Right lobe of liver (tissue), 4 donors: ENCODE data around the gene CFAP70.

Experiments
- POLR2A ChIP-seq: fragments of 450-650 bp; IDR thresholded peaks from one replicate; pipeline ENCODE4 v1.6.1; 2017; ENCODE audit warnings: antibody characterized with exemption, mild to moderate bottlenecking
- TF ChIP-seq, protein P1 (sequence below), 4 donors: fragments of 200-600 bp in 3 of 4; fragments of 450-650 bp in 1 of 4; IDR thresholded peaks; one replicate each; pipeline versions ENCODE4 v1.5.1 to v1.8.0; 2016 to 2022; ENCODE audit warnings: antibody characterized with exemption in 4 of 4, mild to moderate bottlenecking in 2 of 4
- donor health status: DM: no; HTN: no; CAD: no.
- donor health status: DM: no; HTN: no; CAD: no.
- donor health status: DM: no; HTN: yes; CAD: no.

DNA sequence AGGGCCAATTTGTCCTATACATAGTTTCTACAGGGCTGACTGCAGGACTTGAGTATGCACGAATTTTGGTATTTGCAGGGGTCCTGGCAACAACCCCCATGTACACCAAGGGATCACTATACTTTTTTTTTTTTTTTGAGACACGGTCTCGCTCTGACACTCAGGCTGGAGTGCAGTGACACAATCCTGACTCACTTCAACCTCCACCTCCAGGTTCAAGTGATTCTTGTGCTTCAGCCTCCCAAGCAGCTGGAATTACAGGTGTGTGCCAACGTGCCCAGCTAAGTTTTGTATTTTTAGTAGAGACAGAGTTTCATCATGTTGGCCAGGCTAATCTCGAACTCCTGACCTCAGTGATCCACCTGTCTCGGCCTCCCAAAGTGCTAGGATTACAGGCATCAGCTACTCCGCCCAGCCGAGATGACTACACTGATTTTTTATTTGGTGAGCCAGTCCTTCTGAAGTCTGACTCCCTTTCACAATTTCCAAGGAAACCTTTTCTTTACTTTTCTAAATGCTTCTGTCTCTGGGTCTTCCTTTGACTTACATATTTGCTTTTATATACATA lies 19.8 kb downstream of the CFAP70 start:
- TF ChIP-seq, protein P1, sequence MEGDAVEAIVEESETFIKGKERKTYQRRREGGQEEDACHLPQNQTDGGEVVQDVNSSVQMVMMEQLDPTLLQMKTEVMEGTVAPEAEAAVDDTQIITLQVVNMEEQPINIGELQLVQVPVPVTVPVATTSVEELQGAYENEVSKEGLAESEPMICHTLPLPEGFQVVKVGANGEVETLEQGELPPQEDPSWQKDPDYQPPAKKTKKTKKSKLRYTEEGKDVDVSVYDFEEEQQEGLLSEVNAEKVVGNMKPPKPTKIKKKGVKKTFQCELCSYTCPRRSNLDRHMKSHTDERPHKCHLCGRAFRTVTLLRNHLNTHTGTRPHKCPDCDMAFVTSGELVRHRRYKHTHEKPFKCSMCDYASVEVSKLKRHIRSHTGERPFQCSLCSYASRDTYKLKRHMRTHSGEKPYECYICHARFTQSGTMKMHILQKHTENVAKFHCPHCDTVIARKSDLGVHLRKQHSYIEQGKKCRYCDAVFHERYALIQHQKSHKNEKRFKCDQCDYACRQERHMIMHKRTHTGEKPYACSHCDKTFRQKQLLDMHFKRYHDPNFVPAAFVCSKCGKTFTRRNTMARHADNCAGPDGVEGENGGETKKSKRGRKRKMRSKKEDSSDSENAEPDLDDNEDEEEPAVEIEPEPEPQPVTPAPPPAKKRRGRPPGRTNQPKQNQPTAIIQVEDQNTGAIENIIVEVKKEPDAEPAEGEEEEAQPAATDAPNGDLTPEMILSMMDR (IDR thresholded peaks at IDR 0.05): no peak
- no peak for TF ChIP-seq POLR2A
